GM20000 (cell line): ENCODE results near the gene ZC3H10.

Experiments
- DNase-seq: peaks from one replicate; pipeline ENCODE4 v3.0.0; 2012; ENCODE audit warnings: low spot score
- CTCF ChIP-seq: IDR thresholded peaks from 2 replicates; pipeline ENCODE4 v1.5.1; 2012; ENCODE audit warnings: mild to moderate bottlenecking, control low read depth; ENCODE audit errors: extremely low read depth, missing control alignments

Gene ZC3H10

GRCh38 chr12:56158029-56158925 lies 40.2 kb downstream of the ZC3H10 start, which contains the start of gene MYL6:
Gene MYL6 (plus strand): TSS chr12:56158359. CDS start chr12:56158402, 43 bp downstream.
- TF ChIP-seq CTCF, result no peak

GRCh38 chr12:56158926-56159461 lies 40.9 kb downstream of the ZC3H10 start:
- no peak for TF ChIP-seq CTCF
- DNase-seq, result peak; percentile 34

More at GRCh38 chr12:56158029-56158925, 40.2 kb downstream of the ZC3H10 start, which contains the start of gene MYL6:
- DNase-seq, result peak; percentile 91

- no peak for TF ChIP-seq CTCF
- DNase-seq, result no peak
These were observed 41.6 kb downstream of the ZC3H10 start for GRCh38 chr12:56159482-56160192.

- no peak for TF ChIP-seq CTCF
- peak; percentile 51 for DNase-seq
These were observed 42.2 kb downstream of the ZC3H10 start for GRCh38 chr12:56160193-56160763.

GRCh38 chr12:56160894-56161689 lies 43.0 kb downstream of the ZC3H10 start:
- no peak for TF ChIP-seq CTCF
- no peak for DNase-seq

GRCh38 chr12:56161690-56162351 lies 43.8 kb downstream of the ZC3H10 start:
- no peak for DNase-seq
- TF ChIP-seq CTCF, result no peak
